Liver (tissue), 9 donors: ENCODE data around the gene PPM1B. TPM values are rescaled to one million over a fixed set of nuclear protein-coding genes. Genes with fewer than 3 reads are reported as not detected.

Experiments
- DNase-seq: peaks from one replicate; pipeline ENCODE4 v3.0.0-alpha.2; 2017; ENCODE audit warnings: low spot score
- H3K27ac ChIP-seq, 2 donors: one replicate each; pipeline ENCODE4 v1.7.0; 2013; ENCODE audit warnings: inconsistent platforms in 2 of 2, low read length in 2 of 2, control low read depth in 1 of 2, low read depth in 1 of 2, mild to moderate bottlenecking in 1 of 2
- H3K27me3 ChIP-seq, 4 donors: one replicate each; pipeline versions ENCODE4 v1.6.1 to v1.7.0; 2013; ENCODE audit warnings: low read length in 3 of 4, inconsistent platforms in 1 of 4, mild to moderate bottlenecking in 1 of 4, moderate library complexity in 1 of 4; ENCODE audit not compliant: control insufficient read depth in 4 of 4, insufficient read depth in 4 of 4
- H3K36me3 ChIP-seq, 4 donors: one replicate each; pipeline versions ENCODE4 v1.6.1 to v1.7.0; 2013; ENCODE audit warnings: low read length in 3 of 4, mild to moderate bottlenecking in 3 of 4, low read depth in 1 of 4, moderate library complexity in 1 of 4; ENCODE audit not compliant: control insufficient read depth in 4 of 4, insufficient read depth in 3 of 4
- H3K4me1 ChIP-seq, 4 donors: one replicate each; pipeline versions ENCODE4 v1.6.1 to v1.7.0; 2013; ENCODE audit warnings: low read length in 3 of 4, mild to moderate bottlenecking in 3 of 4, moderate library complexity in 1 of 4; ENCODE audit not compliant: control insufficient read depth in 4 of 4, insufficient read depth in 4 of 4
- H3K4me3 ChIP-seq, 3 donors: one replicate each; pipeline versions ENCODE4 v1.6.1 to v1.7.0; 2013; ENCODE audit warnings: low read length in 3 of 3, control low read depth in 1 of 3, low read depth in 1 of 3, mild to moderate bottlenecking in 1 of 3
- H3K9ac ChIP-seq, 2 donors: one replicate each; pipeline ENCODE4 v1.7.0; 2013; ENCODE audit warnings: low read length in 2 of 2, mild to moderate bottlenecking in 2 of 2, moderate library complexity in 2 of 2, control low read depth in 1 of 2, low read depth in 1 of 2
- H3K9me3 ChIP-seq, 4 donors: one replicate each; pipeline versions ENCODE4 v1.6.1 to v1.7.0; 2013; ENCODE audit warnings: low read length in 3 of 4; ENCODE audit not compliant: control insufficient read depth in 4 of 4
- EGR1 ChIP-seq, 2 donors: IDR thresholded peaks; 2 replicates each; pipeline ENCODE4 v1.6.1; 2016 to 2018; ENCODE audit warnings: antibody characterized with exemption in 2 of 2, low read depth in 2 of 2
- FOXA1 ChIP-seq: IDR thresholded peaks from 2 replicates; pipeline ENCODE4 v1.6.1; 2016; ENCODE audit warnings: antibody characterized with exemption
- FOXA2 ChIP-seq: IDR thresholded peaks from 2 replicates; pipeline ENCODE4 v1.6.1; 2016; ENCODE audit warnings: antibody characterized with exemption
- GABPA ChIP-seq, 2 donors: IDR thresholded peaks in 1 of 2; conservative IDR thresholded peaks in 1 of 2; 2 replicates each; pipeline ENCODE4 v1.6.1; 2016; ENCODE audit warnings: antibody characterized with exemption in 2 of 2, mild to moderate bottlenecking in 1 of 2, moderate library complexity in 1 of 2
- HNF4A ChIP-seq, 2 donors: conservative IDR thresholded peaks; 2 replicates each; pipeline ENCODE4 v1.6.1; 2016; ENCODE audit warnings: antibody characterized with exemption in 2 of 2, mild to moderate bottlenecking in 2 of 2
- HNF4G ChIP-seq: IDR thresholded peaks from 2 replicates; pipeline ENCODE4 v1.6.1; 2016; ENCODE audit warnings: antibody characterized with exemption
- NR2F2 ChIP-seq: IDR thresholded peaks from 2 replicates; pipeline ENCODE4 v1.6.1; 2016; ENCODE audit warnings: antibody characterized with exemption
- RAD21 ChIP-seq, 2 donors: IDR thresholded peaks; 2 replicates each; pipeline ENCODE4 v1.6.1; 2016; ENCODE audit warnings: antibody characterized with exemption in 2 of 2, mild to moderate bottlenecking in 2 of 2
- RXRA ChIP-seq, 2 donors: IDR thresholded peaks; 2 replicates each; pipeline ENCODE4 v1.6.1; 2017 to 2018; ENCODE audit warnings: antibody characterized with exemption in 2 of 2, mild to moderate bottlenecking in 1 of 2
- YY1 ChIP-seq: IDR thresholded peaks from 2 replicates; pipeline ENCODE4 v1.6.1; 2016; ENCODE audit warnings: antibody characterized with exemption, mild to moderate bottlenecking
- WGBS: extraction: QIAGEN DNeasy Blood & Tissue Kit; methylation state at CpG from one replicate; pipeline ENCODE4 v1.1.7; 2013; 5-methylcytosine and 5-hydroxymethylcytosine counted together
- polyA plus RNA-seq, 2 donors: library from polyadenylated mRNA; stranded (reverse) in 1 of 2; unstranded in 1 of 2; fragments of 200-250 nt in 1 of 2; fragments of >200 nt in 1 of 2; fragmentation: Nextera tagmentation in 1 of 2; extraction: Ambion mirVana in 1 of 2; gene quantifications; one replicate each; pipeline versions ENCODE4 v1.2.1 to v1.2.3, GENCODE V29; 2013 to 2015
- total RNA-seq, 2 donors: library from RNA; depleted of rRNA; stranded (reverse); fragments of >200 nt; gene quantifications; one replicate each; pipeline ENCODE4 v1.2.3, GENCODE V29; 2014
- TF ChIP-seq, protein P1 (sequence below): IDR thresholded peaks from 2 replicates; pipeline ENCODE4 v1.6.1; 2016; ENCODE audit warnings: antibody characterized with exemption, mild to moderate bottlenecking
- TF ChIP-seq, protein P2 (sequence below): IDR thresholded peaks from 2 replicates; pipeline ENCODE4 v1.6.1; 2016; ENCODE audit warnings: antibody characterized with exemption
- TF ChIP-seq, protein P3 (sequence below): IDR thresholded peaks from 2 replicates; pipeline ENCODE4 v1.6.1; 2016; ENCODE audit warnings: antibody characterized with exemption
- TF ChIP-seq, protein P4 (sequence below): IDR thresholded peaks from 2 replicates; pipeline ENCODE4 v1.6.1; 2016; ENCODE audit warnings: antibody characterized with exemption
- donor health status: healthy.
- donor health status: healthy.
- donor health status: healthy.
- donor health status: healthy.
- donor health status: healthy.

The PPM1B gene
- total and polyA plus RNA-seq, 4 donors, result 13.5 to 38.5 (median 30.8) TPM

DNA sequence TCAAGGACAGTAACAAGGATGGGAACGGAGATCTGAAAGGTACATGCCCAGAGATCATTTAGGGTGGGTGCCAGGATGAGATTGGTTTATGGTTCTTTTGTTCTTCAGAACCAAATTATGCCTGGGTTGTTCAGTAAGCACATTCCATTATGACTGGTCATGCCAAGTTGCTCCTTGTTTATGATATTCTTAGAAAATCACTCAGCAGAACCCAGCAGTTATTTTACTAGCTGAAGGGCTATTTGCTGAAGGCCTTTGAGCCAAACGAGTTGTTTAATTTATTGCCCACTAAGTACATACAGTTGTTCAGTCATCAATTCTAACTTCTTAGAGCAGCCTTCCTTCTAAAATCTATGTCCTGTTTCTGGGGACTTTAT is 107.2 kb downstream of the PPM1B start (continued):
- TF ChIP-seq, protein P1, sequence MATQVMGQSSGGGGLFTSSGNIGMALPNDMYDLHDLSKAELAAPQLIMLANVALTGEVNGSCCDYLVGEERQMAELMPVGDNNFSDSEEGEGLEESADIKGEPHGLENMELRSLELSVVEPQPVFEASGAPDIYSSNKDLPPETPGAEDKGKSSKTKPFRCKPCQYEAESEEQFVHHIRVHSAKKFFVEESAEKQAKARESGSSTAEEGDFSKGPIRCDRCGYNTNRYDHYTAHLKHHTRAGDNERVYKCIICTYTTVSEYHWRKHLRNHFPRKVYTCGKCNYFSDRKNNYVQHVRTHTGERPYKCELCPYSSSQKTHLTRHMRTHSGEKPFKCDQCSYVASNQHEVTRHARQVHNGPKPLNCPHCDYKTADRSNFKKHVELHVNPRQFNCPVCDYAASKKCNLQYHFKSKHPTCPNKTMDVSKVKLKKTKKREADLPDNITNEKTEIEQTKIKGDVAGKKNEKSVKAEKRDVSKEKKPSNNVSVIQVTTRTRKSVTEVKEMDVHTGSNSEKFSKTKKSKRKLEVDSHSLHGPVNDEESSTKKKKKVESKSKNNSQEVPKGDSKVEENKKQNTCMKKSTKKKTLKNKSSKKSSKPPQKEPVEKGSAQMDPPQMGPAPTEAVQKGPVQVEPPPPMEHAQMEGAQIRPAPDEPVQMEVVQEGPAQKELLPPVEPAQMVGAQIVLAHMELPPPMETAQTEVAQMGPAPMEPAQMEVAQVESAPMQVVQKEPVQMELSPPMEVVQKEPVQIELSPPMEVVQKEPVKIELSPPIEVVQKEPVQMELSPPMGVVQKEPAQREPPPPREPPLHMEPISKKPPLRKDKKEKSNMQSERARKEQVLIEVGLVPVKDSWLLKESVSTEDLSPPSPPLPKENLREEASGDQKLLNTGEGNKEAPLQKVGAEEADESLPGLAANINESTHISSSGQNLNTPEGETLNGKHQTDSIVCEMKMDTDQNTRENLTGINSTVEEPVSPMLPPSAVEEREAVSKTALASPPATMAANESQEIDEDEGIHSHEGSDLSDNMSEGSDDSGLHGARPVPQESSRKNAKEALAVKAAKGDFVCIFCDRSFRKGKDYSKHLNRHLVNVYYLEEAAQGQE, result no peak
- TF ChIP-seq RXRA (IDR thresholded peaks at IDR 0.05) (no peak), HNF4G (no peak), RAD21 (IDR thresholded peaks at IDR 0.05) (no peak), GABPA (IDR thresholded peaks at IDR 0.05 in 1 of 2, conservative IDR thresholded peaks at IDR 0.05 in 1 of 2) (no peak), FOXA1 (no peak), HNF4A (conservative IDR thresholded peaks at IDR 0.05) (no peak), FOXA2 (no peak)
- TF ChIP-seq, protein P2, sequence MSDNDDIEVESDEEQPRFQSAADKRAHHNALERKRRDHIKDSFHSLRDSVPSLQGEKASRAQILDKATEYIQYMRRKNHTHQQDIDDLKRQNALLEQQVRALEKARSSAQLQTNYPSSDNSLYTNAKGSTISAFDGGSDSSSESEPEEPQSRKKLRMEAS, result no peak
- TF ChIP-seq, protein P3, sequence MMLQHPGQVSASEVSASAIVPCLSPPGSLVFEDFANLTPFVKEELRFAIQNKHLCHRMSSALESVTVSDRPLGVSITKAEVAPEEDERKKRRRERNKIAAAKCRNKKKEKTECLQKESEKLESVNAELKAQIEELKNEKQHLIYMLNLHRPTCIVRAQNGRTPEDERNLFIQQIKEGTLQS, result no peak

DNA sequence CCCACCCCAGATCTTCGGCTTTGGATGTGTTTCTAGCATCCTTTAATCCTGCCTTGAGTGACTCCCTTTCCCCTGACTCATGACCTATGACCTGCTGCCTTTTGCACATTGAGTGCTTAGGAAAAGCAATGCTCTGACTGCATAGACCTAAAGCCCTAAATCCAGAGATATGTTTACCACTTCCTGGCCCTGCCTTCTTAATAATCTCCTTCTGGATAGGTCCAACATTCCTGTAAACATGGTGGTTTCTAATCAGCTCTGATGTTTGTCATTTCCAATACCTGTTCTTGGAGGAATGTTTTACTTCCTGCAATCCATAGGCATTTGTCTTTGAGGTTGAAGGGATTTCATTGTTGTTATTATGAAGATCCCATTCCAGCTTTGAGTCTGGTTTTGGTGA is 108.9 kb downstream of the PPM1B start:
- H3K27ac ChIP-seq, result no peak overlapping the region
- H3K4me1 ChIP-seq, result peaks cover 0 to 23% (median 8%) of the 10 kb centered on the region in 4 donors
- no peak overlapping the region for H3K4me3 ChIP-seq
- H3K9ac ChIP-seq, result no peak overlapping the region
- H3K27me3 ChIP-seq, result no peaks in the 10 kb centered on the region
- TF ChIP-seq YY1, result no peak
- no peak for TF ChIP-seq NR2F2
- TF ChIP-seq, protein P1, result no peak
- no peak for TF ChIP-seq RAD21 (IDR thresholded peaks at IDR 0.05)
- TF ChIP-seq, protein P4, sequence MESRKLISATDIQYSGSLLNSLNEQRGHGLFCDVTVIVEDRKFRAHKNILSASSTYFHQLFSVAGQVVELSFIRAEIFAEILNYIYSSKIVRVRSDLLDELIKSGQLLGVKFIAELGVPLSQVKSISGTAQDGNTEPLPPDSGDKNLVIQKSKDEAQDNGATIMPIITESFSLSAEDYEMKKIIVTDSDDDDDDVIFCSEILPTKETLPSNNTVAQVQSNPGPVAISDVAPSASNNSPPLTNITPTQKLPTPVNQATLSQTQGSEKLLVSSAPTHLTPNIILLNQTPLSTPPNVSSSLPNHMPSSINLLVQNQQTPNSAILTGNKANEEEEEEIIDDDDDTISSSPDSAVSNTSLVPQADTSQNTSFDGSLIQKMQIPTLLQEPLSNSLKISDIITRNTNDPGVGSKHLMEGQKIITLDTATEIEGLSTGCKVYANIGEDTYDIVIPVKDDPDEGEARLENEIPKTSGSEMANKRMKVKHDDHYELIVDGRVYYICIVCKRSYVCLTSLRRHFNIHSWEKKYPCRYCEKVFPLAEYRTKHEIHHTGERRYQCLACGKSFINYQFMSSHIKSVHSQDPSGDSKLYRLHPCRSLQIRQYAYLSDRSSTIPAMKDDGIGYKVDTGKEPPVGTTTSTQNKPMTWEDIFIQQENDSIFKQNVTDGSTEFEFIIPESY, result no peak
- no peak for TF ChIP-seq FOXA2
- TF ChIP-seq HNF4G, result no peak
- TF ChIP-seq EGR1 (IDR thresholded peaks at IDR 0.05; ENCODE audit: low read depth in 2 of 2), result no peak
- DNase-seq, result no peak
- 63% methylated on average over 1 of the region's 1 CpG for WGBS
- H3K36me3 ChIP-seq, result no peaks in the 10 kb centered on the region
- no peaks in the 10 kb centered on the region for H3K9me3 ChIP-seq
